Measurements from ENCODE around the gene DACT1.

Gene DACT1

GRCh38 chr14:58620011-58620410 lies 17.8 kb upstream of the DACT1 start:
- no peak overlapping the region for H3K9ac ChIP-seq (ENCODE audit: low read depth, low read length)

DNA sequence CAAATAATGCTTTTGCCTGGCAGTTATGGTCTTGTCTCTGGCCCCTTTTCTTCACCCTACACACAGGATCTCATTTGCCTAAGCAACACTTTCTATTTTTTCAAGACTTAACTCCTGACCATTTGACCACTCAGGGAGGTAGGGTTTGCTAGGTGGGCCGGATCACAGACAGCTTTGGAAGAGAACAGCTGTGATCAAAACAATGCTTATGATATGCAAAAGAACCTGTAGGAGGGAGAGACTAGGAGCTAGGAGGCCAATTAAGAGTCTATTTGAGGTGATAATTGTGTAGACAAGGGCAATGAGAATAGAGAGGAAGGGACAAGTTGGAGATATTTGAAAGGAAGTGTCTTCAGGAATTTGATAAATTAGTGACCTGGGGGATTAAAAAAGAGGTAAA lies 12.3 kb upstream of the DACT1 start:
- H3K4me1 ChIP-seq (ENCODE audit: control insufficient read depth, insufficient read depth, low read length): peaks cover 52% of the 10 kb centered on the region
- H3K36me3 ChIP-seq (ENCODE audit: control insufficient read depth, insufficient read depth, low read length): no peaks in the 10 kb centered on the region
- no peak overlapping the region for H3K4me3 ChIP-seq (ENCODE audit: low read depth, low read length)
- H3K27me3 ChIP-seq (ENCODE audit: control insufficient read depth, insufficient read depth, low read length): peaks cover 16% of the 10 kb centered on the region
- no peaks in the 10 kb centered on the region for H3K9me3 ChIP-seq (ENCODE audit: control insufficient read depth, insufficient read depth, low read length)
- no peak overlapping the region for H3K9ac ChIP-seq (ENCODE audit: low read depth, low read length)

More at GRCh38 chr14:58620011-58620410, 17.8 kb upstream of the DACT1 start:
- H3K9me3 ChIP-seq (ENCODE audit: control insufficient read depth, insufficient read depth, low read length): no peaks in the 10 kb centered on the region
- H3K36me3 ChIP-seq (ENCODE audit: control insufficient read depth, insufficient read depth, low read length): no peaks in the 10 kb centered on the region
- no peak overlapping the region for H3K4me3 ChIP-seq (ENCODE audit: low read depth, low read length)
- H3K27me3 ChIP-seq (ENCODE audit: control insufficient read depth, insufficient read depth, low read length): no peaks in the 10 kb centered on the region
- H3K4me1 ChIP-seq (ENCODE audit: control insufficient read depth, insufficient read depth, low read length): peaks cover 21% of the 10 kb centered on the region

- Histone ChIP-seq H3K27me3 (ENCODE audit: control insufficient read depth, insufficient read depth, low read length) (peaks cover 26% of the 10 kb centered on the region), H3K4me1 (ENCODE audit: control insufficient read depth, insufficient read depth, low read length) (peaks cover 48% of the 10 kb centered on the region), H3K9me3 (ENCODE audit: control insufficient read depth, insufficient read depth, low read length) (no peaks in the 10 kb centered on the region), H3K4me3 (ENCODE audit: low read depth, low read length) (no peak overlapping the region), H3K36me3 (ENCODE audit: control insufficient read depth, insufficient read depth, low read length) (no peaks in the 10 kb centered on the region), H3K9ac (ENCODE audit: low read depth, low read length) (no peak overlapping the region)
Observed at GRCh38 chr14:58626431-58626831, 11.3 kb upstream of the DACT1 start.

DNA sequence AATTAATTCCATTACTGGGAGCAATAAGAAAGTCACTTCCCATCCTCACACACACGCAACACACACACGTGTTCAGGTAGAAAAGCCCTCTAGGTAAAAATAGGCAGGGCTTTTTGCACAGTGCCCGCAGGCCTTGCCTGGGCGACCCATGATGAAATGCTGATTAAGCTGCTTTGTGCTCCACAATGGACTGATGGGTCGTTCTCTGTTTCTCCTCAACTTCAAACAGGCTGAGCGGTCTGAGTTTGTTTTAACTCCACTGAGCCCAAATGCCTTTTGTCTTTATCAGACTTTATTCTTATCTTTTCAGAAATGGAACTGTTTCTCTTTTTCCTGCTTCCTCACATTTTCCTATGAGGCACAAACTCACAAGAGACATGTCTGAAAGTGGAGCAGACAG lies 9.4 kb upstream of the DACT1 start:
- peaks cover 45% of the 10 kb centered on the region for H3K4me1 ChIP-seq (ENCODE audit: control insufficient read depth, insufficient read depth, low read length)
- no peak overlapping the region for H3K4me3 ChIP-seq (ENCODE audit: low read depth, low read length)
- no peaks in the 10 kb centered on the region for H3K9me3 ChIP-seq (ENCODE audit: control insufficient read depth, insufficient read depth, low read length)
- H3K36me3 ChIP-seq (ENCODE audit: control insufficient read depth, insufficient read depth, low read length): no peaks in the 10 kb centered on the region
- peaks cover 41% of the 10 kb centered on the region for H3K27me3 ChIP-seq (ENCODE audit: control insufficient read depth, insufficient read depth, low read length)
- H3K9ac ChIP-seq (ENCODE audit: low read depth, low read length): no peak overlapping the region

- H3K9me3 ChIP-seq (ENCODE audit: control insufficient read depth, insufficient read depth, low read length): no peaks in the 10 kb centered on the region
- peaks cover 49% of the 10 kb centered on the region for H3K4me1 ChIP-seq (ENCODE audit: control insufficient read depth, insufficient read depth, low read length)
- H3K36me3 ChIP-seq (ENCODE audit: control insufficient read depth, insufficient read depth, low read length): no peaks in the 10 kb centered on the region
- H3K9ac ChIP-seq (ENCODE audit: low read depth, low read length): no peak overlapping the region
- H3K4me3 ChIP-seq (ENCODE audit: low read depth, low read length): no peak overlapping the region
- H3K27me3 ChIP-seq (ENCODE audit: control insufficient read depth, insufficient read depth, low read length): peaks cover 50% of the 10 kb centered on the region
Observed at GRCh38 chr14:58629281-58629680, 8.5 kb upstream of the DACT1 start.

DNA sequence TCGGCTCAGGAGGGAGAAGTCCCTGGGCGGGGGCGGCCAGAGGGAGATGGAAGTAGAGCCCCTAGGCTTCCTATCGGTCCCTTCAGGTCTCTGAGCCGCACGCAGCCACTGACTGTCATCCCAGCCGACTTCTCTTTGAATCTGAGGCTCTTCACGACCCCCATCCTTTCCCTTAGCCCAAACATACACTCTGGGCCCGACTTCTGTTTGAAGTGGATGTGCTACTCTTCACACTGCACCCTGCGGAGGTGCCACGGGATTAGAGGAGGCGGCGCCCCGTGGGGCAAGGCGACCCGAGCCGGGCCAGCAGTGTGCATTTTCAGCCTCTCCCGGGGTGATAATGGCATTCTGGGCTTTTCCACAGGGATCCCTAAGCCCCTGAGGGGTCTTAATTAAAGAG lies 6.0 kb upstream of the DACT1 start:
- Histone ChIP-seq H3K4me3 (ENCODE audit: low read depth, low read length) (peak overlapping the region; percentile 8), H3K36me3 (ENCODE audit: control insufficient read depth, insufficient read depth, low read length) (no peaks in the 10 kb centered on the region), H3K27me3 (ENCODE audit: control insufficient read depth, insufficient read depth, low read length) (peaks cover 61% of the 10 kb centered on the region), H3K4me1 (ENCODE audit: control insufficient read depth, insufficient read depth, low read length) (peaks cover 47% of the 10 kb centered on the region), H3K9ac (ENCODE audit: low read depth, low read length) (no peak overlapping the region), H3K9me3 (ENCODE audit: control insufficient read depth, insufficient read depth, low read length) (no peaks in the 10 kb centered on the region)

DNA sequence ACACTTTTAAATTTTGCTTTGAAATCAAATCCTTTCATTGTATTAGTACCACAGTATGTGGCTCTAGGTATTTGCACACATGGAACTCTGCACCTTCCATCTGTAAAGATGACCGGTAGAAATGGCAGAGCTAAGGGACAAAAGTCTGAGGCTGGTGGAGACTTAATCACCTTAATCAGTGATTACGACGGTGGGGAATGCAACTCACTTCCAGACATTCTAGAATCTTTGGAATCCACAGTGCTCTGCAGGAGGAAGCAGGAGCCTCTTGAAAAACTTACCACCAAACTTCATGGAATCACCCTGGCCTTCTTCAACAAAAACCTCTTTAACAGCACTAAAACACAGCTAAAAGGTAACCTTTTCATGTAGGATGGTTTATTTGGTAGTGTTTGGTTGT lies 3.9 kb upstream of the DACT1 start:
- no peaks in the 10 kb centered on the region for H3K9me3 ChIP-seq (ENCODE audit: control insufficient read depth, insufficient read depth, low read length)

GRCh38 chr14:58634406-58635090 lies 3.2 kb upstream of the DACT1 start:
- Histone ChIP-seq H3K9me3 (ENCODE audit: control insufficient read depth, insufficient read depth, low read length) (no peaks in the 10 kb centered on the region), H3K4me1 (ENCODE audit: control insufficient read depth, insufficient read depth, low read length) (peaks cover 27% of the 10 kb centered on the region), H3K4me3 (ENCODE audit: low read depth, low read length) (no peak overlapping the region), H3K9ac (ENCODE audit: low read depth, low read length) (no peak overlapping the region), H3K27me3 (ENCODE audit: control insufficient read depth, insufficient read depth, low read length) (peaks cover 64% of the 10 kb centered on the region), H3K36me3 (ENCODE audit: control insufficient read depth, insufficient read depth, low read length) (no peaks in the 10 kb centered on the region)

More for the DNA sequence above, 3.9 kb upstream of the DACT1 start:
- Histone ChIP-seq H3K4me3 (ENCODE audit: low read depth, low read length) (no peak overlapping the region), H3K36me3 (ENCODE audit: control insufficient read depth, insufficient read depth, low read length) (no peaks in the 10 kb centered on the region), H3K27me3 (ENCODE audit: control insufficient read depth, insufficient read depth, low read length) (peaks cover 61% of the 10 kb centered on the region), H3K4me1 (ENCODE audit: control insufficient read depth, insufficient read depth, low read length) (peaks cover 32% of the 10 kb centered on the region), H3K9ac (ENCODE audit: low read depth, low read length) (no peak overlapping the region)

GRCh38 chr14:58635091-58635830 lies 2.5 kb upstream of the DACT1 start:
- Histone ChIP-seq H3K4me1 (ENCODE audit: control insufficient read depth, insufficient read depth, low read length) (peaks cover 29% of the 10 kb centered on the region), H3K9me3 (ENCODE audit: control insufficient read depth, insufficient read depth, low read length) (no peaks in the 10 kb centered on the region), H3K4me3 (ENCODE audit: low read depth, low read length) (no peak overlapping the region), H3K36me3 (ENCODE audit: control insufficient read depth, insufficient read depth, low read length) (no peaks in the 10 kb centered on the region), H3K27me3 (ENCODE audit: control insufficient read depth, insufficient read depth, low read length) (peaks cover 66% of the 10 kb centered on the region), H3K9ac (ENCODE audit: low read depth, low read length) (no peak overlapping the region)

DNA sequence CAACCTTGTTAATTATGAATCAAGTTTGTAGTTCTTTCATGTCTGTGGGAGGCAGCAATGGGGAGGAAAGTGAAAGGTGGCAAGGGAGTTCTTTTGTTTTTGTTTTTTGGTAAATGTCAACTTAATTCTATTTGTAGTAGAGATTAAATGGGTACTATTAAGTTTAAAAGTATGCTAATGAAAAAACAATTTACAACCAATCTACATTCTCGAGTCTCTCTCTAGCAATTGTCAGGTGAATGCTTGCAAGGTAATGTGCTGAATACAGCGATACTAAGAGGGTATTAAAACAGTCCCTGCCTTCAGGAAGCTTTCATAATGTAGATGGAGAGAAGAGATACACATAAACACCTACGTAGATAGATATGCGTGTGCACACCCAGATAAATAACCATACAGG lies 1.6 kb upstream of the DACT1 start:
- Histone ChIP-seq H3K27me3 (ENCODE audit: control insufficient read depth, insufficient read depth, low read length) (peaks cover 58% of the 10 kb centered on the region), H3K4me1 (ENCODE audit: control insufficient read depth, insufficient read depth, low read length) (peaks cover 32% of the 10 kb centered on the region), H3K36me3 (ENCODE audit: control insufficient read depth, insufficient read depth, low read length) (no peaks in the 10 kb centered on the region), H3K4me3 (ENCODE audit: low read depth, low read length) (no peak overlapping the region), H3K9me3 (ENCODE audit: control insufficient read depth, insufficient read depth, low read length) (no peaks in the 10 kb centered on the region), H3K9ac (ENCODE audit: low read depth, low read length) (no peak overlapping the region)

GRCh38 chr14:58637040-58637390 lies 747 bp upstream of the DACT1 start:
- Histone ChIP-seq H3K4me1 (ENCODE audit: control insufficient read depth, insufficient read depth, low read length) (peaks cover 30% of the 10 kb centered on the region), H3K36me3 (ENCODE audit: control insufficient read depth, insufficient read depth, low read length) (no peaks in the 10 kb centered on the region), H3K9ac (ENCODE audit: low read depth, low read length) (peak overlapping the region; percentile 41), H3K27me3 (ENCODE audit: control insufficient read depth, insufficient read depth, low read length) (peaks cover 49% of the 10 kb centered on the region), H3K4me3 (ENCODE audit: low read depth, low read length) (peak overlapping the region; percentile 67), H3K9me3 (ENCODE audit: control insufficient read depth, insufficient read depth, low read length) (no peaks in the 10 kb centered on the region)
